Endodermal cell (in vitro differentiated cells): ENCODE measurements around the gene ARRDC1. TPM values are rescaled to one million over a fixed set of nuclear protein-coding genes. Genes with fewer than 3 reads are reported as not detected.
"Not testable (repeated sequence)": the region's sequence is repeated elsewhere in the genome, so short reads cannot be mapped to it uniquely, and the experiment has no call there.

ENCODE experiments used
- DNase-seq: peaks from one replicate; pipeline ENCODE4 v3.0.0-alpha.2; 2017
- H3K27ac ChIP-seq: 2 replicates; pipeline ENCODE4 v1.5.1; 2013; ENCODE audit warnings: mild to moderate bottlenecking, low read depth, low read length, moderate library complexity
- H3K27me3 ChIP-seq: 2 replicates; pipeline ENCODE4 v1.6.1; 2013; ENCODE audit warnings: mild to moderate bottlenecking, low read length, moderate library complexity; ENCODE audit not compliant: insufficient read depth, control insufficient read depth, poor library complexity, severe bottlenecking
- H3K36me3 ChIP-seq: 2 replicates; pipeline ENCODE4 v1.7.0; 2013; ENCODE audit warnings: mild to moderate bottlenecking, low read length, moderate library complexity; ENCODE audit not compliant: control insufficient read depth, insufficient read depth
- H3K4me1 ChIP-seq: one replicate; pipeline ENCODE4 v1.7.0; 2013; ENCODE audit warnings: low read length; ENCODE audit not compliant: control insufficient read depth, insufficient read depth
- H3K4me3 ChIP-seq: 2 replicates; pipeline ENCODE4 v1.5.1; 2013; ENCODE audit warnings: mild to moderate bottlenecking, low read length, moderate library complexity
- H3K9ac ChIP-seq: 2 replicates; pipeline ENCODE4 v1.6.1; 2013; ENCODE audit warnings: mild to moderate bottlenecking, low read length, moderate library complexity; ENCODE audit not compliant: poor library complexity, severe bottlenecking; ENCODE audit errors: extremely low read depth
- H3K9me3 ChIP-seq: 2 replicates; pipeline ENCODE4 v1.6.1; 2013; ENCODE audit warnings: mild to moderate bottlenecking, low read length, moderate library complexity; ENCODE audit not compliant: control insufficient read depth
- H3K27ac Mint-ChIP-seq: 2 replicates; pipeline ENCODE4 v1.8.0; 2020; ENCODE audit warnings: mixed read lengths
- H3K27me3 Mint-ChIP-seq: 2 replicates; pipeline ENCODE4 v1.8.0; 2021; ENCODE audit warnings: mild to moderate bottlenecking, mixed read lengths; ENCODE audit not compliant: insufficient read depth
- H3K36me3 Mint-ChIP-seq: 2 replicates; pipeline ENCODE4 v1.8.0; 2020; ENCODE audit warnings: low read depth, mixed read lengths
- H3K4me1 Mint-ChIP-seq: 2 replicates; pipeline ENCODE4 v1.8.0; 2020; ENCODE audit warnings: mixed read lengths
- H3K4me3 Mint-ChIP-seq: 2 replicates; pipeline ENCODE4 v1.8.0; 2020; ENCODE audit warnings: mild to moderate bottlenecking, moderate library complexity, mixed read lengths
- H3K9me3 Mint-ChIP-seq: 2 replicates; pipeline ENCODE4 v1.8.0; 2020; ENCODE audit warnings: mild to moderate bottlenecking, mixed read lengths
- CTCF ChIP-seq: fragments of 200-600 bp; sonication (generic); conservative IDR thresholded peaks from 2 replicates; pipeline ENCODE4 v1.5.0; 2021; ENCODE audit warnings: antibody characterized with exemption, mild to moderate bottlenecking
- WGBS, 2 experiments: methylation state at CpG; one replicate each; pipeline versions ENCODE4 v1.1.5 to v1.1.7; 2013; ENCODE audit warnings: missing lambda C conversion rate in 2 of 2, mixed read lengths in 1 of 2; ENCODE audit not compliant: insufficient coverage in 1 of 2, insufficient read length in 1 of 2; 5-methylcytosine and 5-hydroxymethylcytosine counted together
- total RNA-seq, 2 donors: library from RNA; stranded (reverse); fragmentation: NEBNext Ultra II Directional in 1 of 2; extraction: Animal tissue kit (Norgen Biotek cat#: 25700) in 1 of 2; gene quantifications; 2 replicates in 1 of 2; 3 replicates in 1 of 2; pipeline ENCODE4 v1.2.1, GENCODE V29; 2021

ARRDC1 gene
- total RNA-seq, 2 donors from 2014 or later: 41.5 to 46.2 TPM

DNA sequence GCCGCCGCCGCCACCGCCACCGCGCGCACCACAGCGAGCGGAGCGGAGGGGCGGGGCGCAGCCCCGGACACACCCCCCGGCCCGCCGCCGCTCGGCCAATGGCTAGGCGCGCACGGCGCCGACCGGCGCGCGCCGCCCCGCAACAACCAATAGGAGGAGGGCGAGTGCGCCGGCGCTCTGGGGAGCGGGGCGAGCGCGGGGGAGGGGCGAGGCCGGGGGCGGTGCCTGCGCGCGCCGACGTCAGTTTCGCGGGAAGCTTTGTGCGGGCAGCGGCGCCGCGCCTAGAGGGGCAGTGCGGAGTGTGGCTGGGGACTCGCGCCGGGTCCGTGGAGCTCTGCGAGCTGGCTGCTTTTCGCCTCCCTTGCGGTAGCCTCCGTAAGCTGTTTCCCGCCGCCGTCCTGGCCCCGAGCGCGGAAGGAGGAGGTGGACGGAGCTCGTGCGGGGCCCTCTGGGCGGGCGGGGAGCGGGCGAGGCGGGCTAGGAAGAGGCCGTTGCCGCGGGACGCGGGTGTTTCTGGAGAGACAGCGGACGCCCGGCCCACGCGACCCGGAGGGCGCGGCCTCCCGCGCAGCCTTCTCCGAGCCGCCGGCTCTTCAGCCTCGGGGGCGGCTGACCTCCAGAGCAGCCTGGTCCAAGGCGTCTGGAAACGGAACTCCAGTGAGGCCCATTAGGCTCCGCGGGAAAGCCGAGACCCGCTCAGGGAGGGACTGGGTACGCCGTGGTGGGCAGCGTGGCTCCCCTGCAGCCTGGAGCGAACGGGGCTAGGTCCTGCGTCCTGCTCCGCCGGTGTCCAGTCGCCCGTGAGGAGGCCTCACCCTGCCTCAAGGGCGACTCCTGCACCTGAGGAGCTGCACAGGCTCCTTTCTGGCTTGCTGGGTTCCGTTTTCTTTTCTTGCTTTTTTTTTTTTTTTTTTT is 14.8 kb upstream of the ARRDC1 start, which contains the start of gene ZMYND19:
TSS of gene ZMYND19 (minus strand) at position 44 of the 915 bp plus-strand sequence. CDS start 249 bp downstream, outside the sequence.
- Histone ChIP-seq H3K27ac (peak within 1 kb of the TSS; percentile 70), H3K36me3 (peaks cover 32% of the 10 kb centered on the region), H3K4me1 (peaks cover 10% of the 10 kb centered on the region), H3K27me3 (no peaks in the 10 kb centered on the region), H3K9me3 (no peaks in the 10 kb centered on the region), H3K9ac (peak within 1 kb of the TSS; percentile 60), H3K4me3 (peak within 1 kb of the TSS; percentile 89)
- peaks cover 11% of the 10 kb centered on the region for H3K4me1 Mint-ChIP-seq
- H3K27ac Mint-ChIP-seq: peak within 1 kb of the TSS; percentile 97
- H3K36me3 Mint-ChIP-seq: peaks cover 28% of the 10 kb centered on the region
- WGBS, 2 experiments: 1% methylated on average over 18 to 113 of the region's 113 CpGs
- no peaks in the 10 kb centered on the region for H3K27me3 Mint-ChIP-seq
- DNase-seq: peak; percentile 94
- H3K9me3 Mint-ChIP-seq: no peaks in the 10 kb centered on the region
- peak within 1 kb of the TSS; percentile 77 for H3K4me3 Mint-ChIP-seq
- peak; percentile 10 for TF ChIP-seq CTCF

- H3K27me3 Mint-ChIP-seq: no peaks in the 10 kb centered on the region
- no peak for TF ChIP-seq CTCF
- no peak overlapping the region for H3K27ac Mint-ChIP-seq
- Histone ChIP-seq H3K36me3 (peaks cover 13% of the 10 kb centered on the region), H3K4me1 (peaks cover 10% of the 10 kb centered on the region), H3K4me3 (no peak overlapping the region), H3K27ac (no peak overlapping the region), H3K9ac (no peak overlapping the region), H3K9me3 (no peaks in the 10 kb centered on the region), H3K27me3 (no peaks in the 10 kb centered on the region)
- no peak for DNase-seq
- no peaks in the 10 kb centered on the region for H3K9me3 Mint-ChIP-seq
- no peak overlapping the region for H3K4me3 Mint-ChIP-seq
- WGBS, 2 experiments: 92 to 95% methylated on average over 3 to 7 of the region's 7 CpGs
- H3K4me1 Mint-ChIP-seq: peaks cover 11% of the 10 kb centered on the region
- H3K36me3 Mint-ChIP-seq: peaks cover 8% of the 10 kb centered on the region
These were observed 12.7 kb upstream of the ARRDC1 start for GRCh38 chr9:137592767-137593166.

DNA sequence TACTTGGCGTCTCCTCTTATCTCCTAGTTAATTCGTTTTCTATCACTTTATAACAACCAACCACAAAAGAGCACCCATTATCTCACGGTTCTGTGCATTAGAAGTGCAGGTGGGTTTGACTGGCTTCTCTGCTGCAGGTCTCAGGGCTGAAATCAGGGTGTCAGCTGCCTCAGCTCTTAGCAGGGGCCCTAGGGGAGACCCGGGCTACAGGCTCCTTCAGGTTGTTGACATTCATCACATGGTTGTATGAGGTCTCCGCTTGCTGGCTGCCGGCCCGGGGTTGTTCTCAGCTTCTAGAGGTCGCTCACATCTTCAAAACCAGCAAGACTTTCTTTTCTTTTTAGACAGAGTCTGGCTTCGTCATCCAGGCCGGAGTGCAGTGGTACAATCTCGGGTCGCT is 12.3 kb upstream of the ARRDC1 start:
- Mint-ChIP-seq H3K4me3 (no peak overlapping the region), H3K36me3 (peaks cover 4% of the 10 kb centered on the region), H3K27ac (no peak overlapping the region), H3K4me1 (peaks cover 7% of the 10 kb centered on the region), H3K27me3 (no peaks in the 10 kb centered on the region), H3K9me3 (no peaks in the 10 kb centered on the region)
- H3K4me3 ChIP-seq: no peak overlapping the region
- TF ChIP-seq CTCF: no peak
- no peaks in the 10 kb centered on the region for H3K9me3 ChIP-seq
- H3K36me3 ChIP-seq: peaks cover 9% of the 10 kb centered on the region
- peaks cover 10% of the 10 kb centered on the region for H3K4me1 ChIP-seq
- H3K27me3 ChIP-seq: no peaks in the 10 kb centered on the region
- DNase-seq: no peak
- H3K27ac ChIP-seq: no peak overlapping the region
- no peak overlapping the region for H3K9ac ChIP-seq
- 90 to 93% methylated on average over 10 to 12 of the region's 12 CpGs for WGBS, 2 experiments

DNA sequence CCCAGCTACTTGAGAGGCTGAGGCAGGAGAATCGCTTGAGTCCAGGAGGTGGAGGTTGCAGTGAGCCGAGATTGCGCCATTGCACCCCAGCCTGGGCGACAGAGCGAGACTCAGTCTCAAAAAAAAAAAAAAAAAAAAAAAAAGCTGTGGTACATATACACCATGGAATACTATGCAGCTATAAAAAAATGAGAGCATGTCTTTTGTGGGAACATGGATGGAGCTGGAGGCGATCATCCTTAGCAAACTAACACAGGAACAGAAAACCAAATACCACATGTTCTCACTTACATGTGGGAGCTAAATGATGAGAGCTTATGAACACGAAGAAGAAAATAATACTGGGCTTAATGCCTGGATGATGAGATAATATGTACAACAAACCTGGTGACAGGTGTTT is 8.9 kb upstream of the ARRDC1 start:
- 94% methylated on average over 5 of the region's 7 CpGs; no CpG with 5 or more reads in 1 of the 2 experiments for WGBS, 2 experiments
- H3K9ac ChIP-seq, H3K4me1 ChIP-seq, H3K36me3 Mint-ChIP-seq, H3K36me3 ChIP-seq, H3K27ac ChIP-seq, H3K4me1 Mint-ChIP-seq, DNase-seq, H3K27ac Mint-ChIP-seq, H3K9me3 ChIP-seq, H3K9me3 Mint-ChIP-seq, H3K4me3 ChIP-seq, H3K4me3 Mint-ChIP-seq, H3K27me3 ChIP-seq, H3K27me3 Mint-ChIP-seq: not testable (repeated sequence)
